Measurements from ENCODE around the gene RAB41. TPM values are rescaled to one million over a fixed set of nuclear protein-coding genes. Genes with fewer than 3 reads are reported as not detected.

Gene RAB41
- total RNA-seq, 1 donor from 2014 or later: not detected

GRCh38 chrX:70279081-70279480, 2.9 kb upstream of the RAB41 start:
- no peaks in the 10 kb centered on the region for H3K27me3 ChIP-seq (ENCODE audit: insufficient read depth, low read length)
- H3K9me3 Mint-ChIP-seq (ENCODE audit: unreplicated experiment): no peaks in the 10 kb centered on the region
- no peak for TF ChIP-seq EZH2 (IDR thresholded peaks at IDR 0.05; ENCODE audit: insufficient read depth, low read length)
- no peak for TF ChIP-seq CTCF (IDR thresholded peaks at IDR 0.05; ENCODE audit: insufficient read depth, low read depth, low read length)

GRCh38 chrX:70280573-70280972, 1.4 kb upstream of the RAB41 start:
- Histone ChIP-seq H4K20me1 (ENCODE audit: insufficient read depth, low read length) (no peaks in the 10 kb centered on the region), H3K79me2 (ENCODE audit: insufficient read depth, low read length) (no peaks in the 10 kb centered on the region), H2AFZ (ENCODE audit: low read depth, low read length) (no peak overlapping the region), H3K4me1 (ENCODE audit: insufficient read depth, low read length) (no peaks in the 10 kb centered on the region), H3K27me3 (ENCODE audit: insufficient read depth, low read length) (no peaks in the 10 kb centered on the region), H3K4me2 (ENCODE audit: low read length) (no peak overlapping the region), H3K4me3 (ENCODE audit: insufficient read depth, low read depth, low read length) (no peak overlapping the region), H3K27ac (ENCODE audit: low read depth, low read length) (no peak overlapping the region), H3K9ac (ENCODE audit: low read length) (no peak overlapping the region), H3K9me3 (ENCODE audit: insufficient read depth, low read depth, low read length) (no peaks in the 10 kb centered on the region), H3K36me3 (ENCODE audit: insufficient read depth, low read length) (no peaks in the 10 kb centered on the region)
- Mint-ChIP-seq H3K36me3 (ENCODE audit: low read depth, unreplicated experiment) (peaks cover 3% of the 10 kb centered on the region), H3K4me1 (ENCODE audit: low read depth, unreplicated experiment) (no peaks in the 10 kb centered on the region), H3K4me3 (ENCODE audit: unreplicated experiment) (no peak overlapping the region), H3K9me3 (ENCODE audit: unreplicated experiment) (no peaks in the 10 kb centered on the region), H3K27me3 (ENCODE audit: low read depth, unreplicated experiment) (no peaks in the 10 kb centered on the region), H3K27ac (ENCODE audit: unreplicated experiment) (no peak overlapping the region)
- DNase-seq (ENCODE audit: low read depth) (no peak), FAIRE-seq (no peak)
- TF ChIP-seq CTCF (IDR thresholded peaks at IDR 0.05; ENCODE audit: insufficient read depth, low read depth, low read length): no peak
- no peak for TF ChIP-seq EZH2 (IDR thresholded peaks at IDR 0.05; ENCODE audit: insufficient read depth, low read length)

More at GRCh38 chrX:70279081-70279480, 2.9 kb upstream of the RAB41 start:
- no peak overlapping the region for H3K4me2 ChIP-seq (ENCODE audit: low read length)
- no peak overlapping the region for H3K4me3 Mint-ChIP-seq (ENCODE audit: unreplicated experiment)
- H2AFZ ChIP-seq (ENCODE audit: low read depth, low read length): no peak overlapping the region
- H3K9me3 ChIP-seq (ENCODE audit: insufficient read depth, low read depth, low read length): no peaks in the 10 kb centered on the region
- H3K9ac ChIP-seq (ENCODE audit: low read length): no peak overlapping the region
- peaks cover 3% of the 10 kb centered on the region for H3K36me3 Mint-ChIP-seq (ENCODE audit: low read depth, unreplicated experiment)
- H3K4me3 ChIP-seq (ENCODE audit: insufficient read depth, low read depth, low read length): no peak overlapping the region
- H3K4me1 Mint-ChIP-seq (ENCODE audit: low read depth, unreplicated experiment): no peaks in the 10 kb centered on the region
- no peaks in the 10 kb centered on the region for H3K79me2 ChIP-seq (ENCODE audit: insufficient read depth, low read length)
- no peaks in the 10 kb centered on the region for H4K20me1 ChIP-seq (ENCODE audit: insufficient read depth, low read length)
- H3K36me3 ChIP-seq (ENCODE audit: insufficient read depth, low read length): no peaks in the 10 kb centered on the region
- H3K4me1 ChIP-seq (ENCODE audit: insufficient read depth, low read length): no peaks in the 10 kb centered on the region
- H3K27ac Mint-ChIP-seq (ENCODE audit: unreplicated experiment): no peak overlapping the region
- H3K27me3 Mint-ChIP-seq (ENCODE audit: low read depth, unreplicated experiment): no peaks in the 10 kb centered on the region
- no peak overlapping the region for H3K27ac ChIP-seq (ENCODE audit: low read depth, low read length)
- DNase-seq (ENCODE audit: low read depth) (no peak), FAIRE-seq (no peak)

- Histone ChIP-seq H3K36me3 (ENCODE audit: insufficient read depth, low read length) (no peaks in the 10 kb centered on the region), H3K4me2 (ENCODE audit: low read length) (peak overlapping the region; percentile 88), H3K9ac (ENCODE audit: low read length) (peak overlapping the region; percentile 87), H2AFZ (ENCODE audit: low read depth, low read length) (peak overlapping the region; percentile 84), H3K9me3 (ENCODE audit: insufficient read depth, low read depth, low read length) (no peaks in the 10 kb centered on the region), H3K4me1 (ENCODE audit: insufficient read depth, low read length) (peaks cover 7% of the 10 kb centered on the region), H3K27me3 (ENCODE audit: insufficient read depth, low read length) (no peaks in the 10 kb centered on the region), H3K4me3 (ENCODE audit: insufficient read depth, low read depth, low read length) (peak overlapping the region; percentile 78), H4K20me1 (ENCODE audit: insufficient read depth, low read length) (no peaks in the 10 kb centered on the region), H3K79me2 (ENCODE audit: insufficient read depth, low read length) (peaks cover 51% of the 10 kb centered on the region), H3K27ac (ENCODE audit: low read depth, low read length) (peak overlapping the region; percentile 47)
- no peaks in the 10 kb centered on the region for H3K9me3 Mint-ChIP-seq (ENCODE audit: unreplicated experiment)
- H3K27ac Mint-ChIP-seq (ENCODE audit: unreplicated experiment): peak overlapping the region; percentile 75
- FAIRE-seq (peak; percentile 29), DNase-seq (ENCODE audit: low read depth) (no peak)
- H3K36me3 Mint-ChIP-seq (ENCODE audit: low read depth, unreplicated experiment): no peaks in the 10 kb centered on the region
- TF ChIP-seq CTCF (IDR thresholded peaks at IDR 0.05; ENCODE audit: insufficient read depth, low read depth, low read length): no peak
- no peak for TF ChIP-seq EZH2 (IDR thresholded peaks at IDR 0.05; ENCODE audit: insufficient read depth, low read length)
- no peaks in the 10 kb centered on the region for H3K27me3 Mint-ChIP-seq (ENCODE audit: low read depth, unreplicated experiment)
- no peaks in the 10 kb centered on the region for H3K4me1 Mint-ChIP-seq (ENCODE audit: low read depth, unreplicated experiment)
- peak overlapping the region; percentile 89 for H3K4me3 Mint-ChIP-seq (ENCODE audit: unreplicated experiment)
Measured at GRCh38 chrX:70289168-70289792, 7.3 kb downstream of the RAB41 start.

Data from astrocyte (in vitro differentiated cells and primary cell).